Activated CD4-positive, alpha-beta T cell treated with anti-CD3 and anti-CD28 coated beads for 36 hours (primary cell): ENCODE measurements around the gene PRRT1B. TPM values are rescaled to one million over a fixed set of nuclear protein-coding genes. Genes with fewer than 3 reads are reported as not detected.

ENCODE experiments used
- ATAC-seq: fragments of 200-7000 bp; cut with Tn5 transposase; one replicate; pipeline ENCODE4 v1.10.0; 2021; ENCODE audit warnings: mild to moderate bottlenecking, moderate library complexity
- CTCF ChIA-PET: fragments of 350-600 bp; sonication (Branson Sonifier 250); formaldehyde crosslinking; loops from one replicate; lab custom pipeline; 2021; ENCODE audit warnings: antibody characterized with exemption; lab: Charles Lee
- POLR2A ChIA-PET: fragments of 350-600 bp; sonication (Branson Sonifier 250); formaldehyde crosslinking; loops from one replicate; lab custom pipeline; 2021; ENCODE audit warnings: antibody characterized with exemption, inconsistent platforms; lab: Charles Lee
- DNase-seq: peaks from one replicate; pipeline ENCODE4 v3.0.0-alpha.2; 2020
- H3K27ac Mint-ChIP-seq: one replicate; pipeline ENCODE4 v1.8.0; 2021; ENCODE audit warnings: mixed read lengths
- H3K27me3 Mint-ChIP-seq: one replicate; pipeline ENCODE4 v1.8.0; 2021; ENCODE audit warnings: mixed read lengths
- H3K36me3 Mint-ChIP-seq: one replicate; pipeline ENCODE4 v1.8.0; 2021; ENCODE audit warnings: low read depth, mixed read lengths
- H3K4me1 Mint-ChIP-seq: one replicate; pipeline ENCODE4 v1.8.0; 2021; ENCODE audit warnings: mixed read lengths
- H3K4me3 Mint-ChIP-seq: one replicate; pipeline ENCODE4 v1.8.0; 2021; ENCODE audit warnings: mild to moderate bottlenecking, moderate library complexity, mixed read lengths
- H3K9me3 Mint-ChIP-seq: one replicate; pipeline ENCODE4 v1.8.0; 2021; ENCODE audit warnings: low read depth, mixed read lengths
- intact Hi-C, 2 experiments: fragments of 100-400 bp; cut with DNase I in 1 of 2; cut with micrococcal nuclease in 1 of 2; formaldehyde crosslinking; loops; one replicate each; pipeline versions ENCODE4 v1.14.2 to v1.15.1; 2022 to 2024; cut with DNase I, micrococcal nuclease
- total RNA-seq, 2 experiments: library from RNA; stranded (reverse); gene quantifications; one replicate each; pipeline ENCODE4 v1.2.3, GENCODE V29; 2021

PRRT1B gene
- total RNA-seq, 2 experiments from 2014 or later, result not detected

- H3K4me3 Mint-ChIP-seq, result no peak overlapping the region
- no peak for ATAC-seq
- CTCF ChIA-PET, result no interaction called here
- DNase-seq, result no peak
- no peaks in the 10 kb centered on the region for H3K9me3 Mint-ChIP-seq
- intact Hi-C loops, result no loop called here
- peaks cover 3% of the 10 kb centered on the region for H3K4me1 Mint-ChIP-seq
- peaks cover 33% of the 10 kb centered on the region for H3K36me3 Mint-ChIP-seq
- POLR2A ChIA-PET, result no interaction called here
- no peak overlapping the region for H3K27ac Mint-ChIP-seq
- H3K27me3 Mint-ChIP-seq, result no peaks in the 10 kb centered on the region
These were observed 22.3 kb upstream of the PRRT1B start for GRCh38 chr9:131523086-131523388.

GRCh38 chr9:131523451-131524435 lies 21.6 kb upstream of the PRRT1B start:
- Mint-ChIP-seq H3K9me3 (no peaks in the 10 kb centered on the region), H3K27me3 (no peaks in the 10 kb centered on the region), H3K36me3 (peaks cover 38% of the 10 kb centered on the region), H3K27ac (no peak overlapping the region), H3K4me1 (peaks cover 7% of the 10 kb centered on the region), H3K4me3 (no peak overlapping the region)
- ChIA-PET CTCF (no interaction called here), POLR2A (no interaction called here)
- no peak for DNase-seq
- intact Hi-C loops, result no loop called here
- no peak for ATAC-seq

DNA sequence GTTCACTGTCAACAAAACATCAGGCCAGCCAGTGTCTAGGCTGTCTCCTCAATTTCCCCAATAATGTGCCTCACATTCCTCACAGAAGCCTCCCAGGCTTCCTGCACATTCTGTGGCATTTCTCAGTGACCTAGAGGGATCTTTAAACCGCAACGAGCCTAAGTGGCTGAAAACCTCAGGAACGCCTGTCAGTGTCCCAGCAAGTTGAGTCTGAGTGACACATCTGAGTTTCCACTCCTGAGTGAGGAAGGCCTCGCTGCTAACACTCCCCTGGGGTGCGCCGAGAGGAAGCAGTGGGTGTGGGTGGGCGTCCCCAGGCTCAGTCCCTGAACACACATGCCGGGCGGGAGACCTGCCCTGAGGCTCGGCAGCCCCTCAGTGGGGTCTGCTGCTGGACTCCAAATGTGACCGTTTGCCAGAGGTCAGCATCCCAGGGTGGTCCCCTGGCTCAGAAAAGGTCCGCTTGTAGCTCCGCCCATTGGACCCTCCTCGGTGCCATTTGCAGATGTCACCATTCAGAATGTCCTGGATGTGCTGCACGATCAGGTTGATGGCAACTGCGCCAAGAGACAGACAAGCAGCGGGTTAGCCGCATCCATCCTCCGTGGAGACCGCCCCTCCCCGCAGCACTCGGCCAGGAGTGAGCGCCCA lies 20.5 kb upstream of the PRRT1B start:
- peaks cover 33% of the 10 kb centered on the region for H3K36me3 Mint-ChIP-seq
- no peaks in the 10 kb centered on the region for H3K27me3 Mint-ChIP-seq
- H3K9me3 Mint-ChIP-seq, result no peaks in the 10 kb centered on the region
- intact Hi-C loops, result no loop called here
- no peak for ATAC-seq
- ChIA-PET CTCF (no interaction called here), POLR2A (no interaction called here)
- H3K4me1 Mint-ChIP-seq, result peaks cover 12% of the 10 kb centered on the region
- no peak for DNase-seq
- H3K4me3 Mint-ChIP-seq, result no peak overlapping the region
- H3K27ac Mint-ChIP-seq, result peak overlapping the region; percentile 31

- H3K27ac Mint-ChIP-seq, result no peak overlapping the region
These were observed 19.4 kb upstream of the PRRT1B start for GRCh38 chr9:131525643-131526565.

GRCh38 chr9:131528186-131528585 lies 17.1 kb upstream of the PRRT1B start:
- no peak for ATAC-seq
- H3K4me1 Mint-ChIP-seq, result peaks cover 17% of the 10 kb centered on the region
- peaks cover 25% of the 10 kb centered on the region for H3K36me3 Mint-ChIP-seq
- no peaks in the 10 kb centered on the region for H3K9me3 Mint-ChIP-seq
- peak overlapping the region; percentile 28 for H3K4me3 Mint-ChIP-seq
- H3K27ac Mint-ChIP-seq, result no peak overlapping the region
- POLR2A ChIA-PET, result no interaction called here
- DNase-seq, result no peak
- CTCF ChIA-PET, result no interaction called here
- intact Hi-C loops, result no loop called here
- no peaks in the 10 kb centered on the region for H3K27me3 Mint-ChIP-seq

More at GRCh38 chr9:131525643-131526565, 19.4 kb upstream of the PRRT1B start:
- Mint-ChIP-seq H3K36me3 (peaks cover 31% of the 10 kb centered on the region), H3K4me3 (no peak overlapping the region), H3K4me1 (peaks cover 15% of the 10 kb centered on the region), H3K27me3 (no peaks in the 10 kb centered on the region), H3K9me3 (no peaks in the 10 kb centered on the region)
- ChIA-PET POLR2A (interaction anchor here (0.7 kb wide), 1 partner anchor 129 kb away, joined by 3 read pairs; no protein-coding TSS in a partner anchor), CTCF (interaction anchor here (0.6 kb wide), 1 partner anchor 231 kb away, joined by 5 read pairs; no protein-coding TSS in a partner anchor)
- no peak for ATAC-seq
- intact Hi-C loops, result no loop called here
- DNase-seq, result no peak

DNA sequence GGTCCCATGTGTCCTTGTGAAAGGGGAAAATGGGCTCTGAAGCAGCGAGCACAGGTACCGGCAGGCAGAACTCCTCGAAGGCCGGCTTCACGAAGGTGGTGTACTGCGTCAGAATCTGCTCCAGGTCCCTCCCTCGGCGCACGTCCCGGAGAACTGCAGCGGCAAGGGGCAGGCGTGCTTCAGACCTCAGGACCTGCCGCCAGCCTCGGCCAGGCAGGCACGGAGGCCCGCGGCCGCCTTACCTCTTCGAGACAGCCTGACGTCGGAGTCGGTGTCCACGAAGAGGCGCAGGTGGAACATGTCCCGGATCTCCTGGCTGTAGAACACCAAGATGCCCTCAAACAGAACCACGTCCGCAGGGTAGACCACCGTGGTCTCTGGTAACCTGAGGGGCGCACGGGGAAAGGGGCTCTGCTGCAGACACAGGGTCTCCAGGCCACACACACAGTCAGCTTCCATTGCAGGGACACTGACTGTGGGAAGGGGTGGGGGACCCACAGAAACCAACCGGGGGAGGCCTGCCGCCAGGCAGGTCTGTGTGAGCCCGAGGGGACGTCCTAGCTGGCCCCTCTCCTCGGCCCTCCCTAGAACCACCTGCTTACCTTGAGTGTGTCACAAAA lies 16.3 kb upstream of the PRRT1B start:
- Mint-ChIP-seq H3K27ac (no peak overlapping the region), H3K4me3 (peak overlapping the region; percentile 78)
- ATAC-seq, result no peak

GRCh38 chr9:131529597-131530545 lies 15.5 kb upstream of the PRRT1B start:
- no peak for DNase-seq
- H3K9me3 Mint-ChIP-seq, result no peaks in the 10 kb centered on the region
- H3K4me3 Mint-ChIP-seq, result peak overlapping the region; percentile 78
- no peaks in the 10 kb centered on the region for H3K27me3 Mint-ChIP-seq
- ATAC-seq, result no peak
- peaks cover 19% of the 10 kb centered on the region for H3K36me3 Mint-ChIP-seq
- peaks cover 22% of the 10 kb centered on the region for H3K4me1 Mint-ChIP-seq
- H3K27ac Mint-ChIP-seq, result peak overlapping the region; percentile 69
- CTCF ChIA-PET, result interaction anchor here (0.5 kb wide), 1 partner anchor 127 kb away, joined by 3 read pairs; no protein-coding TSS in a partner anchor
- intact Hi-C loops, result no loop called here
- POLR2A ChIA-PET, result no interaction called here

More for the DNA sequence above, 16.3 kb upstream of the PRRT1B start:
- Mint-ChIP-seq H3K4me1 (peaks cover 17% of the 10 kb centered on the region), H3K27me3 (no peaks in the 10 kb centered on the region), H3K9me3 (no peaks in the 10 kb centered on the region), H3K36me3 (peaks cover 25% of the 10 kb centered on the region)
- intact Hi-C loops, result no loop called here
- DNase-seq, result no peak
- CTCF ChIA-PET, result no interaction called here
- POLR2A ChIA-PET, result no interaction called here

GRCh38 chr9:131530546-131530919 lies 14.8 kb upstream of the PRRT1B start:
- Mint-ChIP-seq H3K9me3 (no peaks in the 10 kb centered on the region), H3K27me3 (no peaks in the 10 kb centered on the region), H3K27ac (peak overlapping the region; percentile 69), H3K36me3 (peaks cover 19% of the 10 kb centered on the region), H3K4me1 (peaks cover 27% of the 10 kb centered on the region), H3K4me3 (peak overlapping the region; percentile 78)
- intact Hi-C loops, result no loop called here
- CTCF ChIA-PET, result no interaction called here
- ATAC-seq, result peak; percentile 15
- POLR2A ChIA-PET, result no interaction called here
- peak; percentile 33 for DNase-seq

- intact Hi-C loops, result loop anchor here in 1 of 2 experiments (1.0 kb wide), 4 partner anchors 29 to 406 kb away; partner anchors contain the start of genes NUP214, POMT1 and RAPGEF1
- ATAC-seq (peak; percentile 95), DNase-seq (peak; percentile 89)
- POLR2A ChIA-PET, result interaction anchor here (0.7 kb wide), 1 partner anchor 20 kb away, joined by 3 read pairs; no protein-coding TSS in a partner anchor
- Mint-ChIP-seq H3K9me3 (no peaks in the 10 kb centered on the region), H3K4me1 (peaks cover 29% of the 10 kb centered on the region), H3K27me3 (no peaks in the 10 kb centered on the region), H3K27ac (peak within 1 kb of the TSS; percentile 69), H3K4me3 (peak within 1 kb of the TSS; percentile 78), H3K36me3 (peaks cover 17% of the 10 kb centered on the region)
- CTCF ChIA-PET, result no interaction called here
These were observed 14.1 kb upstream of the PRRT1B start, which contains the start of gene UCK1 for GRCh38 chr9:131530920-131531832. Gene UCK1, minus strand, starts transcription at chr9:131531263. Its CDS starts 89 bp downstream, at chr9:131531174.
